OCI-LY7 (cell line): ENCODE measurements around the gene DEDD2.

Experiments
- EZH2phosphoT487 ChIP-seq: fragments of 200-600 bp; sonication (generic); IDR thresholded peaks from 2 replicates; pipeline ENCODE4 v1.6.1; 2018; ENCODE audit warnings: low read depth, borderline replicate concordance, mild to moderate bottlenecking, mixed run types, antibody characterized with exemption, low read length, moderate library complexity, mixed read lengths
- TF ChIP-seq, protein P1 (sequence below): fragments of 200-600 bp; sonication (generic); conservative IDR thresholded peaks from 2 replicates; pipeline ENCODE4 v1.5.1; 2014; ENCODE audit warnings: mild to moderate bottlenecking, antibody characterized with exemption, low read length, moderate library complexity, mixed read lengths

DNA sequence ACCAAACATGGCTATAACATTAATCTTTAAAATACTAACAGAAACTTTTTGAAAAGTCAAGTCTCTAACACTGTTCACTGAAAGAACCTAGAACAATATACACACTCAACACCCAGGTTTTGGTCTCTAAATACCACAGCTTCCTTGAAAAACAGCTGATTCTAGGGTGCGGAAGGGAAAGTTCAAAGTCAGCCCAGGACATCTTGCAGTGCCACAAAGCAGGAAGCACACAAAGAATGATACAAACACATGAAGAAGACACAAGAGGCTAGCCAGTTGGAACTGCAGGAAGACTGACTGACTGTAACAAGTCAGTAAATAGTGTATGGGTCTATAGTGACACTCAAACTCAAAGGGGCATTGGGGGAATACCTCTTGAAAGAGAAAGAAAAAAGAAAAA lies 4.6 kb downstream of the DEDD2 start:
- TF ChIP-seq, protein P1, sequence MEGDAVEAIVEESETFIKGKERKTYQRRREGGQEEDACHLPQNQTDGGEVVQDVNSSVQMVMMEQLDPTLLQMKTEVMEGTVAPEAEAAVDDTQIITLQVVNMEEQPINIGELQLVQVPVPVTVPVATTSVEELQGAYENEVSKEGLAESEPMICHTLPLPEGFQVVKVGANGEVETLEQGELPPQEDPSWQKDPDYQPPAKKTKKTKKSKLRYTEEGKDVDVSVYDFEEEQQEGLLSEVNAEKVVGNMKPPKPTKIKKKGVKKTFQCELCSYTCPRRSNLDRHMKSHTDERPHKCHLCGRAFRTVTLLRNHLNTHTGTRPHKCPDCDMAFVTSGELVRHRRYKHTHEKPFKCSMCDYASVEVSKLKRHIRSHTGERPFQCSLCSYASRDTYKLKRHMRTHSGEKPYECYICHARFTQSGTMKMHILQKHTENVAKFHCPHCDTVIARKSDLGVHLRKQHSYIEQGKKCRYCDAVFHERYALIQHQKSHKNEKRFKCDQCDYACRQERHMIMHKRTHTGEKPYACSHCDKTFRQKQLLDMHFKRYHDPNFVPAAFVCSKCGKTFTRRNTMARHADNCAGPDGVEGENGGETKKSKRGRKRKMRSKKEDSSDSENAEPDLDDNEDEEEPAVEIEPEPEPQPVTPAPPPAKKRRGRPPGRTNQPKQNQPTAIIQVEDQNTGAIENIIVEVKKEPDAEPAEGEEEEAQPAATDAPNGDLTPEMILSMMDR: no peak
- no peak for TF ChIP-seq EZH2phosphoT487
